Skeletal muscle cell (primary cell): ENCODE results near the gene DNAH3.
"Not testable (repeated sequence)": the region's sequence is repeated elsewhere in the genome, so short reads cannot be mapped to it uniquely, and the experiment has no call there.

Experiments
- DNase-seq: peaks from one replicate; pipeline ENCODE4 v3.0.0-alpha.2; 2010; ENCODE audit warnings: low read depth
- H3K4me3 ChIP-seq: 2 replicates; pipeline ENCODE4 v1.5.1; 2011; ENCODE audit warnings: low read depth, mild to moderate bottlenecking, control low read depth, low read length, moderate library complexity

Gene DNAH3

DNA sequence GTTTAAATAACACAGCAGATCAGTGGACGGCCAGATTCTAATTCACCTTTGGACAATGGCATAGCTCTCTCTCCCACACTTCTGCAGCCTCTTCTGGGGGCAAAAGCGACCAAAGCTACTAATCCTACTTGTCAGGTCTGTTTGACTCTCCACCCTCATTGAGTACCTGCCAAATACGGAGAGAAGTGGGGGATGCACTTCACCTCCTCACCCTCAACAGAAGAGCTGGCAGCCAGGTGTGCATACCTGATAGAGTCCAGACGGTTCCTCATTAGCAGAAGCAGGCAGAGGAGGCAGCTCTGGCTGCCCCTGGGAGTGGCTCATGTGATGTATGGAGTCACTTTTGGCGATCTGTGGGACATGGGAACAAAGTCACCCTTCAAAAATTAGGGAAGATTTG lies 4.9 kb downstream of the DNAH3 start:
- no peak for DNase-seq
- no peak overlapping the region for H3K4me3 ChIP-seq

DNA sequence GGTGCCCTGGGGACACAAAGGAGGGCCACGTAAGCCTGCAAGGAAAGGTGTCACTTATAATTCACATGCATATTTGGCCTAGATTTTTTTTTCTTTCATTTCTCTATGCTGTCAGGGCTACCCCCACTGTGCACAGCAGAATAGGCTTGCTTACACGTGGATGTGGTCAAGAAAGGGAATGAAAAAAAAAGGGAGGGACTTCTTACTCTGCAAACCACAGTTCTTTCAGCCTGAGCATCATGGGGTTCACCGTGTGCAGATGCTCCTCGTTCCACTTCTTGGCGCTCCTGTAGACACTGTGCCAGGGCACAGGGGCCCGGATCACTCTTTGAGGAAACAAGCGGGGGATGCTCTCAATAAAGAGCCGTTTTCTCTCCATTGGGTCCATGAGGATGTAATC lies 16.6 kb downstream of the DNAH3 start:
- no peak for DNase-seq

DNA sequence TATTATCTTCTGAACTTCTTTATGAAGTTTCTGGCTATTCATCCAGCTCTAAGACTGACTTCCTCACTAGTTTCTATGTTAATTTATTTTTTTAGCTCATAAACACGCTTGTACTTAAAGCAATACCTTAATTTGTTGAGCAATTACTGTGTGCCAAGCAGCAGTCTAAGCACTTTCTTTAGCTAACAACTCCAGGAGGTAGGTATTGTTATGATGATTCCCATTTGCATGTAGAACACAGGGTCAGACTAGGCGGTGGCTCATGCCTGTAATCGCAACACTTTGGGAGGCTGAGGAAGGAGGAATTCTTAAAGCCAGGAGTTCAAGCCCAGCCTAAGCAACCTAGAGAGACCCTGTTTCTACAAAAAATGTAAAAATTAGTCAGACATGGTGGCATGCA lies 19.8 kb downstream of the DNAH3 start:
- no peak for DNase-seq

More for the DNA sequence above, 16.6 kb downstream of the DNAH3 start:
- H3K4me3 ChIP-seq: no peak overlapping the region

GRCh38 chr16:21128991-21129390 lies 21.7 kb downstream of the DNAH3 start:
- no peak for DNase-seq
- H3K4me3 ChIP-seq: no peak overlapping the region

More for the DNA sequence above, 19.8 kb downstream of the DNAH3 start:
- H3K4me3 ChIP-seq: no peak overlapping the region

DNA sequence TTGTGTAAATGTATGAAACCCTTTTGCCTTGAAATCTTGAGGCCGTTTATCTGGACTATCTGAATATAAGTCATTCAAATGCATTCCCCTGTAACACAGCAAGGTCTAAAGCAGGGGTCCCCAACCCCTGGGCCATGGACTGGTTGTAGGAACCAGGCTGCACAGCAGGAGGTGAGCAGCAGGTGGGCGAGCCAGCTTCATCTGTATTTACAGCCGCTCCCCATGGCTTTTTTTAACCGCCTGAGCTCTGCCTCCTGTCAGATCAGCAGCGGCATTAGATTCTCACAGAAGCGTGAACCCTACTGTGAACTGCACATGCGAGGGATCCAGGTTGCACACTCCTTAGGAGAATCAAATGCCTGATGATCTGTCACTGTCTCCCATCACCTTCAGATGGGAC lies 24.1 kb downstream of the DNAH3 start:
- no peak for DNase-seq
- H3K4me3 ChIP-seq: no peak overlapping the region

DNA sequence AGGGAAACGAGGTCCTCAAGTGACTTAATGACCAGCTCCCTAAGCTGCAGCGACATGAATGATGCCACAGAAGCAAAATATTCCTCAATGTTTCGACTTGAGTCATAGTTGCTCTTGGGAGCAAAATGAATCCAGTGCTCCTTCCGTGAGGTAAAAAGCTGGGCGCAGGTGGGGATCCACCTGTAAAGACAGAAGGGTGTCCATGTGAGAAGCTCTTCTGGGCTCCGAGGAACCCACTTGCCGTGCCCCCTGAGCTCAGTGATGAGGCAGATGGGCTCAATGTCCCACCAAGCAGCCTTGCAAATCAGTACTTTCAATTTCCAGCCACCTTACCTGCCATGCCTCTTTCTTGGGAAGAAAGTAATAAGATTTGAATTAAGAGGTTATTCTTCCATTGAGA lies 25.5 kb downstream of the DNAH3 start:
- H3K4me3 ChIP-seq: no peak overlapping the region
- DNase-seq: no peak

DNA sequence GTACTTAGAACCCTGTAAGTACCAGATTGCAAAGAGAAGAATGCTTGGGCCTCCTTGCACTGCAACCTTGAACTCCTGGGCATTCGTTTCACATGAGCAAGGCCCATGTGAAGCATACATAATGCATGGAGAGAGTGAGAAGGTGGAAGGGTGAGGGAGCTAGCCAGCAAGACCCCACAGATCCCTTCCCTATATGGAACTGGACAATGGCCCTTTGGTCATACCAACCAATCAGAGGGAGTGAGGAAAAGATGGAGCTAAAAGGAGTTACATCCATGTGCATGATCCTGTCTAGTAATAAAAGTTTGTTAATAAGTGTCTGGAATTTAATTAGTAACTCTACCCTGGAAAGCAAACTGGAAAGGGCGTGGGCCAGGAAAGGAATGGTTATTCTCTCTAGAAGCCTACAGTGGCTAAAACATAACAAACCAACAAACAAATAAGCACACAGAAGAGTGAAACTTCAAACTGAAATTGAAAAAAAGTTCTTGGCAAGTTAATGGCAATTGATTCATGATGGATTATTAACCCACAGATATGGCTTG lies 29.6 kb downstream of the DNAH3 start:
- DNase-seq: no peak
- no peak overlapping the region for H3K4me3 ChIP-seq

DNA sequence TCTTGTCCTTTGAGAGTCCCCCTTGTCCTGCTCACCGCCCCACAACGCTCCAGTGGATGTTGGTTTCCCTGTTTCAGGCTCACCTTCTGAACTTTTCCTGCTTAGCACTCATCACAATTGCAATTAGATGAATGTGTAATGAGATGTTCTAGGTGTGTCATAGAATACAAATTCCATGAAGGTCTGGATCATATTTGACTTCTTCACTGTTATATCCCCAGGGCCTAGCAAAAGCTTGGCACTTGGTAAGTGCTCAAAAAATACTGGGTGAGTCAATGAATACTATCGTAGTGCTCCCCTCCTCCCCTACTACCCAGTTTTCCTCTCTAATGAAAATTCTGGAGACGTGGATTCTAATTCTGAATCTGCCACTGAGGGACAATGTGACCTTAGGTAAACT lies 33.1 kb downstream of the DNAH3 start:
- no peak overlapping the region for H3K4me3 ChIP-seq
- no peak for DNase-seq

- no peak overlapping the region for H3K4me3 ChIP-seq
- no peak for DNase-seq
Observed at GRCh38 chr16:21116148-21116693, 34.4 kb downstream of the DNAH3 start.

DNA sequence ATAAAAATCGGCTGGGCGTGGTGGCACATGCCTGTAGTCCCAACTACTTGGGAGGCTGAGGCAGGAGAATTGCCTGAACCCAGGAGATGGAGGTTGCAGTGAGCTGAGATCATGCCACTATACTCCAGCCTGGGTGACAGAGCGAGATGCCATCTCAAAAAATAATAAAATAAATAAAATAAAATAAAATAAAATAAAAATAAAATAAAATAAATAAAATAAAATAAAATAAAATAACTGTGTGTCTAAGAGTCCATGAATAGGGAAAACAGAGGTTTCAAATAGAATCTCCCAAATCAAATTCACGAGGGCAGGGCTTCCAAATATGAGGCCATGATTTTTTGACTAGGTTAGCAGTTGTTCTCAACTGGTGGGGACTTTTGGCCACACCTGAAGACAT lies 35.1 kb downstream of the DNAH3 start:
- not testable (repeated sequence) for H3K4me3 ChIP-seq, DNase-seq

DNA sequence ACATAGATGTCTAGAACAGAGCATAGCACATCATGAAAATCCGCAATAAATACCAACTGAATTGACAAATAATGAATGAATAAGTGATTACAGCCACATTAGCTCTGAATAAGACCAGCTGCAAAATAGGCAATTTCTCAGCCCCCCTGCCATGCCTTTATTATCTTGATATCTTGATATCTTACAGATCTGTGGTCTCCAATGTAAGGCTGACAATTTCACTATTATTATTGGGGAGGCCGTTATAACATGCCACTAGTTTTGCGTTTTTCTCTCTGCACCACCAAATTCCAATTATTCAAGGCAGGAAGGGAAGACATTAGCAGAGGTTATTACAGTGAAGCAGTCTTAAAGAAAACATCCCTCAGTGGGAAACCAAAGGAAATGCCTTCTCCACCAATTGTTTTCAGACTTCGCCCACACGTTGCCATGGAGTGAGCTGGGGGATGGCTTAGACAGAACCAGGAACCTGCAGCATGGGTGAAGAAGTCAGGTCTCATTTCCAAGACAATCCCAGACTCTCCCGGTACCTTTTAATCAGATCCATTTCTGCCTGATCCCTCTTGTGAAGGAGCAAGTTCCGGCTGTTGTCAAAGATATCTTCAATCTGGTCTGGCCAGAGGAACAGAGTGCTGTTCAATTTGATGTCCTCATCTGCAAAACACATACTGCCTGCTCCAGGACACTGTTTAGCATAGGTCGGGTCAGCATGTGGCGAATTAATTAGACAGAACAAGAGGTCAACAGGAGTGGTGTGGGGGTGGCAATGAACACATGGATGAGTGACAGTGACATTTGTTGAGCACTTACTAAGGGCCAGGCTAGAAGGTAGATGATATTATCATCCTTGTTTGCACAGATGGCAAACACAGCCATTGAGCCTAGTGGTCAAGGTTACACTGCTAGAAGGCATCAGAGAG lies 46.4 kb downstream of the DNAH3 start:
- peak; percentile 19 for DNase-seq
- no peak overlapping the region for H3K4me3 ChIP-seq

- no peak for DNase-seq
- no peak overlapping the region for H3K4me3 ChIP-seq
Observed at GRCh38 chr16:21101631-21102420, 48.8 kb downstream of the DNAH3 start.

DNA sequence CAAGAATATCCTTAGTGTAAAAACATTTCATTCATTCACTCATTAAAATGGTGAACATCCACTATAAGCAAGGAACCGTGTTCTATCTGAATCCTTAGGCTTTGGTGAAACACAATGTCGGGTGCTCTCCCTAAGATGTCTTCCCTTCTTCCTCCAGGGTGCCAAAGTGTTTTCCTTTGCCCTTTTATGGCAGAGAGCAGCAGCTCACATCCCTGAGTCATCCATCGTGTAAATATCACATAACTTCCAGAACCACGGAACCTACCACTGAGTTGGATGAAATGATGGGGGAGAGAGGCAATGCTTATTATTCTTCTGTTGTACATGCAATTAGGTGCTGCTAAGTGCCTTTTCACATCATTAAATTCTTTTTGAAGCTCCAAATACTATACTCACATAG lies 50.2 kb downstream of the DNAH3 start:
- peak; percentile 48 for DNase-seq
- H3K4me3 ChIP-seq: no peak overlapping the region

DNA sequence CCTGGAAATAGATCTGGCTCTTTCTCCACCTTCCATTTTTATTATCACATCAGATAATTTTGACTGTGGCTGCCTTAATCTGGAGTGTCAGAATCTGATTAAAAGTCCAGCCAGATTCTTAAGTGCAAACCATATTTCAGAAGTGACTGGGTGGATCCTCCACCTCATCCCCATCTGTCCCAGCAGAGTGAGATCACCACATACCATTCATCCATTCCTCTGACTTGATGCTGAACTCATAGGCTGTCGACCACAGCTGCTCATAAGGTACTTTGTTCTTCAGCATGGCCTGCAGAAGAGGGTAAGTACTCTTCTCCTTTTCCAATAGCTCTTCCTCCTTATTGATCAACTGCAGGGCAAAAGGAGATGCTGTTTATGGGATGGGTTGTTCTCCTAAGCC lies 53.5 kb downstream of the DNAH3 start:
- no peak overlapping the region for H3K4me3 ChIP-seq
- DNase-seq: peak; percentile 30

DNA sequence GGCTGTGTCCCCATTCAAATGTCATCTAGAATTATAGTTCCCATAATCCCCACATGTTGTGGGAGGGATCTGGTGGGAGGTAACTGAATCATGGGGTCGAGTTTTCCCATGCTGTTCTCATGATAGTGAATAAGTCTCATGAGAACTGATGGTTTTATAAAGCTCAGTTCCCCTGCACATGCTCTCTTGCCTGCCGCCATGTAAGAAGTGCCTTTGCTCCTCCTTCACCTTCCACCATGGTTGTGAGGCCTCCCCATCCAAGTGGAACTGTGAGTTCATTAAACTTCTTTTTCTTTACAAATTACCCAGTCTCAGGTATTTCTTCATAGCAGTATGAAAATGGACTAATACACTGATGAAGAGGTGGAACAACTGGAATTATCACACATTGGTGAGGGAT lies 55.9 kb downstream of the DNAH3 start:
- H3K4me3 ChIP-seq, DNase-seq: not testable (repeated sequence)

DNA sequence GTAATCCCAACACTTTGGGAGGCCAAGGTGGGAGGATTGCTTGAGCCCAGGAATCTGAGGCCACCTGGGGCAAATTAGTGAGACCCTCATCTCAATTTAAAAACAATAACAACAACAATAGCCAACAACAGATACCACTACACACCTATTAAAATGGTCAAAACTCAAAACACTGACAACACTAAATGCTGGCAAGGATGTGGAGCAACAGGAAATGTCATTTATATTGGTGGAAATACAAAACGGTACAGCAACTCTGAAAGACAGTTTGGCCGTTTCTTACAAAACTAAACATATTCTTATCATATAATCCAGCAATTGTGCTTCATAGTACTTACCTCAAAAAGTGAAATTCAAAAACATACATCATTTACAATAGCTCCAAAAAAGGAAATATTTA lies 57.7 kb downstream of the DNAH3 start:
- H3K4me3 ChIP-seq: no peak overlapping the region
- no peak for DNase-seq

- no peak overlapping the region for H3K4me3 ChIP-seq
- no peak for DNase-seq
Observed at GRCh38 chr16:21088646-21089538, 61.8 kb downstream of the DNAH3 start.

- H3K4me3 ChIP-seq: no peak overlapping the region
- no peak for DNase-seq
Observed at GRCh38 chr16:21088143-21088542, 62.5 kb downstream of the DNAH3 start.

- no peak overlapping the region for H3K4me3 ChIP-seq
- DNase-seq: no peak
Observed at GRCh38 chr16:21084631-21085225, 65.9 kb downstream of the DNAH3 start.
